ENCODE measurements around the gene DACH2.

GRCh38 chrX:86178906-86179305, 30.7 kb downstream of the DACH2 start:
- no peak for TF ChIP-seq CTCF (IDR thresholded peaks at IDR 0.05 in 2 of 3, conservative IDR thresholded peaks at IDR 0.05 in 1 of 3; ENCODE audit: insufficient read depth in 2 of 3, low read depth in 1 of 3, low read length in 3 of 3)
- no peak for TF ChIP-seq NCOA1 (IDR thresholded peaks at IDR 0.05; ENCODE audit: low read depth)
- no peak for TF ChIP-seq JUNB (CRISPR knock-in tag; conservative IDR thresholded peaks at IDR 0.05)
- TF ChIP-seq EP300 (IDR thresholded peaks at IDR 0.05; ENCODE audit: low read length): no peak
- TF ChIP-seq BHLHE40 (IDR thresholded peaks at IDR 0.05; ENCODE audit: low read length): no peak

Measured in K562 (cell line).